GM21390 (cell line): ENCODE results near the gene LOC101059915.
"Not testable (repeated sequence)": the region's sequence is repeated elsewhere in the genome, so short reads cannot be mapped to it uniquely, and the experiment has no call there.

ENCODE experiments used
- ATAC-seq: cut with Tn5 transposase; IDR thresholded peaks from one replicate; pipeline ENCODE4 v1.9.1; 2021; ENCODE audit not compliant: unreplicated experiment

The LOC101059915 gene

DNA sequence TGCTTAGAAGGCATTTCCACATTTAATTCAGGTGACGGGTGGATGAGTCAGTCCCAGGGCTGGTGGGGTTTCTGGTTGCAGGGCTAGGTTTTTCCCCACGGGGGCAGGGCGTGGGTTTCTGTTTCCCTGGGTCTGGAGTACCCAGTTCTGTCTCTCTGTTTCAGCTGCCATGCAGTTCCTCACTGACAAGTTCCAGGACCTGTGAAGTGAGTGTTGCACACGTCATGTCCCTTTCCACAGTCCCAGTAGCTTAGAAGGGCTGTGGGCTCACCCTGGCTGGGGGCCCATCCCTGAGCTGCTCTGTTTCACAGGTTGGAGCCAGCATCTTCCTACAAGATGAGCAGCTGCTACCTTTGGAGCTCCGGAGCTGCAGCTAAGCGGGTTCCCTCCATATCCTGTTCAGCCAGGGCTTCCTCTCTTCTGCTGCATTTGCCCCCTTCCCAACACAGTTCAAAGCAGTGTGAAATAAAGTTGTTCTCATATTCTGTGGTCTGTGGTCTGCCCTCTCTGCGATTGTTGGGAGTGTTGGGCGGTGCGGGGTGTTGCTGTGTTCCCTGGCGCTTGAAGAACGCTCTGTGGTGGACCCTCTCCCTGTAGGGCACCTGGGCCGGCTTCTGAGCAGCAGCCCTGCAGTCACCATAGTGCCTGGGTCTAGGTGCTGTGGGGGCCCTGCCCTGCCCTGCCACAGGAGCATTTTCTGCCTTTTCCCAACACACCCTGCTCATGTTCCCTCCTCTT, 3.9 kb downstream of the LOC101059915 start:
- ATAC-seq, result no peak

DNA sequence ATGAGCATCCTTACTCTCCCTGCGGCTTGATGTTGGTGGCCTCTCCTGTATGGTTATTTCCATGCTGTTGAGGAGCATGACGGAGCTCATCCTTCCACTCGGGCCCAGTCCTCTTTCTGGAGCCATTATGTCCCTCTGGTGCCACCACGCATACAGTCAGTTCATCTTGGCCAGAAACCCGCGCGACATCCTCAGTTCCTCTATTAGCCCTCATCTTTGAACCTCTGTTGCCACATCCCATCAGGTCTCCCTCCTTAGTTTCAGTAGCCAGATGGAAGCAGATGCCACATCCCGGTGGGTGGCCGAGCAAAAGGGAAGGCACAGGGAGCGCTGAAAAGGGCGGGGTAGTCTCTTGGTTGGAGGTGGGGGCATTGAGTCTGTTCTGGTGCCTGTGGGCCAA, 4.6 kb downstream of the LOC101059915 start:
- no peak for ATAC-seq

DNA sequence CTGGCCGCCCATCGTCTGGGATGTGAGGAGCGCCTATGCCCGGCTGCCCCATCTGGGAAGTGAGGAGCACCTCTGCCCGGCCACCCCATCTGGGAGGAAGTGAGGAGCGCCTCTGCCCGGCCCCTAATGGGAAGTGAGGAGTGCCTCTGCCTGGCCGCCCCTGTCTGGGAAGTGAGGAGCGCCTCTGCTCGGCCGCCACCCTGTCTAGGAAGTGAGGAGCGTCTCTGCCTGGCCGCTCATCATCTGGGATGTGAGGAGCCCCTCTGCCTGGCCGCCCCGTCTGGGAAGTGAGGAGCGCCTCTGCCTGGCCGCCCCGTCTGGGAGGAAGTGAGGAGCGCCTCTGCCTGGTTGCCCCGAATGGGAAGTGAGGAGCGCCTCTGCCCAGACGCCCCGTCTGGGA, 8.3 kb downstream of the LOC101059915 start:
- ATAC-seq, result not testable (repeated sequence)

DNA sequence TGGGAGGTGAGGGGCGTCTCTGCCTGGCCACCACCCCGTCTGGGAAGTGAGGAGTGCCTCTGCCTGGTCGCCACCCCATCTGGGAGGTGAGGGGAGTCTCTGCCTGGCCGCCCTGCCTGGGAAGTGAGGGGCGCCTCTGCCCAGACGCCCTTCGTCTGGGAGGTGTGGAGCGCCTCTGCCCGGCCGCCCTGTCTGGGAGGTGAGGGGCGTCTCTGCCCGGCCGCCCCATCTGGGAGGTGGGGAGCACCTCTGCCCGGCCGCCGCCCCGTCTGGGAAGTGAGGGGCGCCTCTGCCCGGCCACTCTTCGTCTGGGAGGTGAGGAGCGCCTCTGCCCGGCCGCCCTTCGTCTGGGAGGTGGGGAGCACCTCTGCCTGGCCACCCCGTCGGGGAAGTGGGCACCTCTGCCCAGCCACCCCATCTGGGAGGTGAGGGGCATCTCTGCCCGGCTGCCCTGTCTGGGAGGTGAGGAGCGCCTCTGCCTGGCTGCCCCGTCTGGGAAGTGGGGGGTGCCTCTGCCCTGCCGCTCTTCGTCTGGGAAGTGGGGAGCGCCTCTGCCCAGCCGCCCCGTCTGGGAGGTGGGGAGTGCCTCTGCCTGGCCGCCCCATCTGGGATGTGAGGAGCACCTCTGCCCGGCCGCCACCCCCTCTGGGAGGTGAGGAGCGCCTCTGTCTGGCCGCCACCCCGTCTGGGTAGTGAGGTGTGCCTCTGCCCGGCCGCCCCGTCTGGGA, 8.9 kb downstream of the LOC101059915 start:
- not testable (repeated sequence) for ATAC-seq

DNA sequence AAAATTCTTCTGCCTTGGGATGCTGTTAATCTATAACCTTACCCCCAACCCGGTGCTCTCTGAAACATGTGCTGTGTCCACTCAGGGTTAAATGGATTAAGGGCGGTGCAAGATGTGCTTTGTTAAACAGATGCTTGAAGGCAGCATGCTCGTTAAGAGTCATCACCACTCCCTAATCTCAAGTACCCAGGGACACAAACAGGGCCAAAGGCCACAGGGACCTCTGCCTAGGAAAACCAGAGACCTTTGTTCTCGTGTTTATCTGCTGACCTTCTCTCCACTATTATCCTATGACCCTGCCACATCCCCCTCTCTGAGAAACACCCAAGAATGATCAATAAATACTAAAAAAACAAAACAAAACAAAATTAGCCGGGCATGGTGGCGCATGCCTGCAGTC, 9.8 kb downstream of the LOC101059915 start:
- ATAC-seq, result not testable (repeated sequence)

DNA sequence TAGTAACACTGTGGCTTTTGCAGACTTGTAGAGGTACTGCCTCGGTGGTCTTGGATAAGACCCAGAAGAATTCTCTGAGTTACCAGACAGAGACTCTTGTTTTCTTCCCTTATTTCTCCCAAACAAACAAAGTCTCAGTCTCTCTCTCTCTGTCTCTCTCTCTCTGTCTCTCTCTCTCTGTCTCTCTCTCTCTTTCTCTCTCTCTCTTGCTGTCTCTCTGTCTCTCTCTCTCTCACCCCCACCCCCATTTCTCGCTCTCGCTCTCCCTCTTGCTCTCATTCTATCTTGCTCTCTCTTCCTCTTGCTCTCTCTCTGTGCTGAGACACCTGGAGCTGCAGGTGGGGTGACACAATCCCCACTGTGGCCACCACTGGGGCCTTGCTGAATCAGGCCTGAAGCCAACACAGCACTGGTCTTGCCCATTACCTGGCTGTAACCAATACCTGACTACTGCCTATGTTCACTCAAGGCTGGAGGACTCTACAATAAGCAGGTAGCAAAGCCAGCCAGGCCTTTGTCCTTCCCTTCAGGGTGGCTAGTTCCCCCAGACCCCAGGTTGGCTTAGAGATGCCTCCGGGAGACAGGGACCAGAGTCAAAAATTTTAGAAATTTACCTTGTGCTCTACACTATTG, 12.3 kb downstream of the LOC101059915 start:
- no peak for ATAC-seq

DNA sequence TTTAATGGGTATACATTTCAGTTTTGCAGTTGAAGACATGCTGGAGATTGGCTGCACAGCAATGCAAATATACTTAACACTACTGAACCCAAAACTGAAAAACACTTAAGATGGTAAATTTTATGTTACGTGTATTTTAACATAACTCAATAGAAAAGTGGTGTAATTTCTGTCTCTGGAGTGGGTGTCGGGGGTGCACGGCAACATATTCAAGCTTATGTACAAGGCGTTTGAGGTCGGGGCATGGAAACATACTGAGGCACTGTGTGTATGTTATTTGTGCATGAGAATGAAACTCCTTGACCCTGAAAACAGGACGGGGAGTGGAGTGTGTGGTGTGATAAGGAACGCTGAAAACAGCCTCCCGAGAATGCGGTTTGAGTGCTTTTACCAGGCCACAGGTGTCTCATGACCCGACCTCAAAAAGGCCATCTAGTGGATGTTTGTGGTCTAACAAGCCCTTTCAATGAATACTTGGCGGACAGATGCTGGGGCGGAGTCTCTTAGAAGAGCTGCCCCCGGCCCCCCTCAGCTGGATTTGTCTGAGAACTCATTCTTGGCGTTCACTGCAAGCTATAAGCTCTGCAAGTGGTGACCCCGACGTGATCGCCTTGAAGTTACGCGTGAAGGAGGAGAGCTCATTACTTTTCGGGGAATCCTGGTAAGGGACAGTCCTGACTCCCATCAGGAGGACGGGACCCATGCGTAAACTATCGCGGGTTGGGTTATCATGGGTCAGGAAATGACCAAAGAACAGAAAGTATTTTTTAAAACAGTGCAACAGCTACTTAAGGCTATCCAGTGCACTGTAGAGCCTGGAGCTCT, 29.5 kb downstream of the LOC101059915 start:
- ATAC-seq, result peak; percentile 74

DNA sequence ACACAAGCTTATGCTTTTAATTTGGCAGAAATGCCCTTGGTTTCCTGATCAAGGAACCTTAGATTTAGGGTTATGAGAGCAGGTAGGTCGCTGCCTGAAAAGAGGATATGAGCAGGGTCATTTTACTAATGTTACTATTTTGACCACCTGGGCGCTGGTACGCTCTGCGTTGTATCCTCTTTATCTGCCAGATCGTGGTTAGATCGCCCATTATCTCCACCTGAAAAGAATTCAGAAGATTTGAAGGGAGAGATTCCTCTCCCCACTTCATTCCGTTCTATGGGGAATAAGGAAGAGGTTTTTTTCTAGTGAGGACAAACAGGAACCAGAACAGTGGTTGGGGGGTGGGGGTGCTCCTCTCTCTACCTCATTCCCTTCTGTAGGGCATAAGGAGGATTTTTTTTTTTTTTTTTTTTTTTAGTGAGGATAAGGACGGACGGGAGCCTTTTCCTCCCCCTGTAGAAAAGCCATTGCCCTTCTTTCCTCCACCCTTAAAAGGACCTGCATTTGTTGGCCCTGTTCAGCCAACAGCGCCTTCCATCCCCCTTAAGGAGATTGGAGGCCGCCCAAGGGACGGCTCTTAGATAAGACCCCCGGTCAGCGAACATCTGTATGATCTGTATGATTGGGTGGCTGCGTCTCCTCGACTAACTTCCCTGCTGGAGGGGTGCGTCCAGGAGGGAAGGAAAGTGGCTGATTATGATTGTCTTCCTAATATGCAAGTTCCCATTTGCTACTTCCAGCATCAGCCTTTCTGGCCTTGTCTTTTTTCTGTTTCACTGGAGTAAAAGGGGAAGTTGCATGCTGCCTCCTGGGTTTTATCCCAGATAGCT, 30.3 kb downstream of the LOC101059915 start:
- ATAC-seq, result peak; percentile 56

DNA sequence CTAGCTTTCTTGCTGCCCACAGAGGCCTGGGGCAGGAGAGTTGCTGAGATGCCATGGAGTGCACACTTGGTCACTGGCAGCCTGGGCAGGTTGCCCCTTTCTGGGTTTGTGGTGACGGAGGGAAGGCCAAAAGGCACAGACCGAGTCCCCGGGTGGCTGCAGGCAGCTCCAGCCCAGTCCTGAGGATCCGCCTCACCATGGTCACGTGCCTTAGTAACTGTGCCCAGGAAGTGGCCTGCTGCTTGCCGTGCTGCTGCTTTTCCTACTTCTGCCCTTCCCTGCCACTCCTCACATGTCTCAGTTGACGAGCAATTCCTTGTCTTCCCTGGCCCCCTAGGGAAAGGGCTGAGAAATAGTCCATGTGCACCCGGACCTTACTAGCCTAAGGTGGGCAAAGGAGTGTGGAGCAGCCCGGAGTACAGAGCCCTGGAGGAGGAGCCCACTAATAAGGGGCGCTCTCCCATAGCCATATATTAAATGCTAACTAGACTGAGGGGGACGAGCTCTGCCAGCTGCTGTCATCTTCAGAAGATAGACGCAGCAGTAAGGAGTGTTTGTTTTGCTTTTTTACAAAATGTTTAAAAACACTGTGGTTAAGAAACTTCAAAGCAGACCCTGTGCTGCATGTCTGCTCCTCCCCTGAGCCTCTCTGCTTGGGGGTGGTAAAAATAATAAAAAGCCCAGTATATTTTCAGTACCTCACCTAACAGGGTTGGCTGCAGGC, 31.1 kb downstream of the LOC101059915 start:
- ATAC-seq, result not testable (repeated sequence)

DNA sequence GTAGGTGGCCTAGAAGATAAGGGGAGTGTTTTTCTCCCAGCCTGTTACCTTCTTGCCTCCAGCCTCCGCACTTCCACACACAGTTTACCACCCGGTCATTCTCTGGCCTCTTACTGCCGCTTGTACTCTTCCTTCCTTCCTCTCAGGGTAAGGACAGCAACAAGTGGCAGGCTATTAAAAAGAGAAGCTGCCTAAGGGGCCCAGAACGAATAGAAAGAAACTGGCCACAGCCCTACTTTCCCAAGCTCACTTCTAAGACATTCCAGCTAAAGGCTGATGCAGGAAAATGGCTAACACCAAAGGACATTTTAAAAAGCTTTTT, 31.6 kb downstream of the LOC101059915 start:
- not testable (repeated sequence) for ATAC-seq

DNA sequence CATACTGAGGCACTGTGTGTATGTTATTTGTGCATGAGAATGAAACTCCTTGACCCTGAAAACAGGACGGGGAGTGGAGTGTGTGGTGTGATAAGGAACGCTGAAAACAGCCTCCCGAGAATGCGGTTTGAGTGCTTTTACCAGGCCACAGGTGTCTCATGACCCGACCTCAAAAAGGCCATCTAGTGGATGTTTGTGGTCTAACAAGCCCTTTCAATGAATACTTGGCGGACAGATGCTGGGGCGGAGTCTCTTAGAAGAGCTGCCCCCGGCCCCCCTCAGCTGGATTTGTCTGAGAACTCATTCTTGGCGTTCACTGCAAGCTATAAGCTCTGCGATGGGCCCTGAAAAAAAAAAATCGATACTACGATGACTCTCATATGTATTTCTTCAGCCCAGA, 35.5 kb downstream of the LOC101059915 start:
- peak; percentile 74 for ATAC-seq

DNA sequence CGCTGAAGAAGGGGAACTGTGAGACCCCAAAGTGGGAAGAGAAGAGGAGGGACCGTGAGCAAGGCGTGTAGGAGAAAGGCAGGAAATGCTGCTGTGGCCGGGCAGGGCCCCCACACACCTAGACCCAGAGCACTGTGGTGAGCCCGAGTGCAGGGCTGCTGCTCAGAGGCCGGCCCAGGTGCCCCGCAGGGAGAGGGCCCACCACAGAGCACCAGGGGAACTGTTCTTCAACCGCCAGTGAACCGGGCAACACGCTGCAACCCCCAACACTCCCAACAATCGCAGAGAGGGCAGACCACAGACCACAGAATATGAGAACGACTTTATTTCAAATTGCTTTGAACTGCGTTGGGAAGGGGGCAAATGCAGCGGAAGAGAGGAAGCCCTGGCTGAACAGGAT, 46.7 kb downstream of the LOC101059915 start:
- not testable (repeated sequence) for ATAC-seq

DNA sequence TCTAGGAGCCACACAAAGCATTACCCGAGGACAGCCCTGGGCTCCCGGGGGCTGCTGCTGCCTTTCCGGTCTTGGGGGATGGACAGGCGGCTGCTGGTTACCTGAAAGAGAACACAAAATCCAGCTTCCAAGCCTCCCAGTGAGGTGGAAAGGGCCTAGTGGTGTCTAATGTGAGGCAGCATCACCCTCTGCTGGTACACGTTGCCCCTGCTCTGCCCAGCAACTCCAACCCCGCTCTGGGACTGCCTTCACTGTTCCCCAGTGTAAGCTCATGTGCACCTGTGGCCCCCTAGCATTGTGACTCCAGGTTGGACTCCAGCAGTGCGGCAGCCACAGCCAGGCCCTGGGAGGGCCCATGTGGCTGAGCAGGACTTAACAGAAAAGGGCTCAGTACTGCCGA, 48.2 kb downstream of the LOC101059915 start:
- ATAC-seq, result not testable (repeated sequence)

DNA sequence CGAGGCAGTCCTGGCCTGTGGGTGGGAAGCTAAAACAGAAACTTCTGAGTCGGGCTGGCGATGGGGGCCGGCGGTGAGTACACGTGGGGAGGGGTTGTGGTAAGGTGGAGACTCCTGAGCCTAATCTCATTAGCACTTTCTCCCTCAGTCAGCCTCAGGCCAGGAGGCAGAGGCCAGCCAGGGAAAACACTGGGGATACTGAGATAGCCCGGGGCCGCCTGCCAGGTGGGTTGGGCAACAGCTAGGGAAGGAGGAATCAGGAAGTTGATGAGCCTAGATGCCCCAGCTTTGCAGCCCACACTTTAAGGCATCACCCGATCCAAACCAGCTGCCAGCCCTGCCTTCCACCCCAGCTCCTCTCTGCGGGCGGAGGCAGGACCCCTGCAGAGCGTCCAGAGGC, 49.0 kb downstream of the LOC101059915 start:
- ATAC-seq, result not testable (repeated sequence)

DNA sequence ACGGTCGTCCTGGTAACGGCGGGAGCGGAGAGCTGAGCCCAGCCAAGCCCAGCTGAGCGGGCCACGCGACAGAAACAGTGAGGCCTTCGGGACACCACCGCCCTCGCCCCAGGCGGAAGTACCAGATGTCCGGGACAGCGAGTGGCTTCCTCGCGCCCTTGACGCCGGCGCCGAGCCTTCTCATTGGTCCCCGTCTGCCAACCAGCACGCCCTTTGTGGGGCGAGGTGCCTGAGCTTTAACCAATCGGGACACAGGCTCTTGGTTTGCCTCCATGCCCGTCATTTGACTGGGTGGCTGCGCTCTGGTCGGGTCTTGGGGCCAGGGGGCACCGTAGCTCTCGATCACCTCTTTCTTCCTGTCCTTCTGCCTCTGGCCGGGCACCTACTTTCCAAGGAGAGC, 50.8 kb downstream of the LOC101059915 start, which contains the start of gene CXorf49:
Gene CXorf49, minus strand, starts transcription at position 101 of the 400 bp plus-strand sequence. CDS start 134 bp downstream, outside the sequence.
- ATAC-seq, result not testable (repeated sequence)

DNA sequence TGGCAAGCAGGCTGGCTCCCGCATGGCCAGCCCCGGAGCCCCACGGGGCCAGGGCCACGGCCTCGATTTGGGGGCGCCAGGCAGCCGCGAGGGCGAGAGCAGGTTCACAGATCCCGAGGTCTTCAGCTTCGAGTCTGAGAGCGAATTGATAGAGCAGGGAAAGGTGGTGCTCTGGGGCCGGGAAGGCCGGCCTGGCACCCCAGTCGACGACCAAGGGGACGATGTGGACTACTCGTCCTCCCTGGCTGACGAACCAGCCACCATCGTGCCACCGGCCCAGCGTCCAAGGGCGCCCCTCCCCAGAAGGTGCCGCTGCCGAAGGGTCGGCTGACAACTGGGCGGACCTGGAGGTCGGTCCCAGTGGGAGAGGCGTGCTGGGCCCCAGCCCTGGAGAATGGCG, 51.8 kb downstream of the LOC101059915 start:
- not testable (repeated sequence) for ATAC-seq

DNA sequence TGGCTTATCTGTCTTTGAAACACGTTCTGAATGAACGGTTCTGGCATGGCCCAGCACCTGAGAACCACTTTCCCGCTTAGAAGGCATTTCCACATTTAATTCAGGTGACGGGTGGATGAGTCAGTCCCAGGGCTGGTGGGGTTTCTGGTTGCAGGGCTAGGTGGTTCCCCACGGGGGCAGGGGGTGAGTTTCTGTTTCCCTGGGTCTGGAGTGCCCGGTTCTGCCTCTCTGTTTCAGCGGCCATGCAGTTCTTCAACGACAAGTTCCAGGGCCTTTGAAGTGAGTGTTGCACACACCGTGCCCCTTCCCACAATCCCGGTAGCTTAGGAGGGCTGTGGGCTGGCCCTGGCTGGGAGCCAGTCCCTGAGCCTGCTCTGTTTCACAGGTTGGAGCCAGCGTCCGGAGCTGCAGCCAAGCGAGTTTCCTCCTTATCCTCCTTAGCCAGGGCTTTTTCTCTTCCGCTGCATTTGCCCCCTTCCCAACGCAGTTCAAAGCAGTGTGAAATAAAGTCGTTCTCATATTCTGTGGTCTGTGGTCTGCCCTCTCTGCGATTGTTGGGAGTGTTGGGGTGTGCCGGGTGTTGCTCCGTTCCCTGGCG, 53.0 kb downstream of the LOC101059915 start:
- ATAC-seq, result not testable (repeated sequence)
